ENCODE data around the gene ITPR1.

ITPR1 gene

DNA sequence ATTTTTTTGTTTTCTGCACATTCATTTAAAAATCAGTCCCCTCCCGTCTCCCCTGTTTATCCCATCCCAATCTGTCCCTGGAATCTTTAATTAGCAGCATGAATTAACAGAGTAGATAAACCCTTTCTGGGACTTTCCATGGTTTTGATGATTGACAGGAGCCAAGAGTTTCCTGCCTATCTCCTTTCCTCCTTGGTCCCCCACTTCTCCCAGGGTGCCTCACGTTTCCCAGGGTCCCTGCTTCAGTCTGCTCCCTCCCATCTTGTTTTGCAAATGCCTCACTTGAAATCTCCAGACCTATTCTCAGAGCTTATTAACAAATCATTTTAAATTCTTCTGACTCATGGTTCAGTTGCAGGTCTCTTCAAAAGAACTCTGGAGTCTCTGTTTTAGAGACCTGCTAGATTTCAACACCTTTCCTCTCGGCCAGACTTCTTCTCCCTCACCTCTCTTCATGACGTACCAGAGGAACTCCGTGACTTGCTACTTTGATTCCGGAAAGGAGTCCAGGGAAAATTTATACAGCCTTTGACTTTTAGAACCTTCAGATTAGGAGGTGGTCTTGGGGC is 238.5 kb downstream of the ITPR1 start:
- no peak overlapping the region for H3K4me3 ChIP-seq (ENCODE audit: low read depth, low read length)
- no peak for DNase-seq (ENCODE audit: low read depth, low spot score)
- in situ Hi-C loops (cut with HindIII; ENCODE audit: low sequenced_read_pairs): no loop called here
- TF ChIP-seq, protein P1, sequence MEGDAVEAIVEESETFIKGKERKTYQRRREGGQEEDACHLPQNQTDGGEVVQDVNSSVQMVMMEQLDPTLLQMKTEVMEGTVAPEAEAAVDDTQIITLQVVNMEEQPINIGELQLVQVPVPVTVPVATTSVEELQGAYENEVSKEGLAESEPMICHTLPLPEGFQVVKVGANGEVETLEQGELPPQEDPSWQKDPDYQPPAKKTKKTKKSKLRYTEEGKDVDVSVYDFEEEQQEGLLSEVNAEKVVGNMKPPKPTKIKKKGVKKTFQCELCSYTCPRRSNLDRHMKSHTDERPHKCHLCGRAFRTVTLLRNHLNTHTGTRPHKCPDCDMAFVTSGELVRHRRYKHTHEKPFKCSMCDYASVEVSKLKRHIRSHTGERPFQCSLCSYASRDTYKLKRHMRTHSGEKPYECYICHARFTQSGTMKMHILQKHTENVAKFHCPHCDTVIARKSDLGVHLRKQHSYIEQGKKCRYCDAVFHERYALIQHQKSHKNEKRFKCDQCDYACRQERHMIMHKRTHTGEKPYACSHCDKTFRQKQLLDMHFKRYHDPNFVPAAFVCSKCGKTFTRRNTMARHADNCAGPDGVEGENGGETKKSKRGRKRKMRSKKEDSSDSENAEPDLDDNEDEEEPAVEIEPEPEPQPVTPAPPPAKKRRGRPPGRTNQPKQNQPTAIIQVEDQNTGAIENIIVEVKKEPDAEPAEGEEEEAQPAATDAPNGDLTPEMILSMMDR (IDR thresholded peaks at IDR 0.05; ENCODE audit: low read depth, low read length): no peak

DNA sequence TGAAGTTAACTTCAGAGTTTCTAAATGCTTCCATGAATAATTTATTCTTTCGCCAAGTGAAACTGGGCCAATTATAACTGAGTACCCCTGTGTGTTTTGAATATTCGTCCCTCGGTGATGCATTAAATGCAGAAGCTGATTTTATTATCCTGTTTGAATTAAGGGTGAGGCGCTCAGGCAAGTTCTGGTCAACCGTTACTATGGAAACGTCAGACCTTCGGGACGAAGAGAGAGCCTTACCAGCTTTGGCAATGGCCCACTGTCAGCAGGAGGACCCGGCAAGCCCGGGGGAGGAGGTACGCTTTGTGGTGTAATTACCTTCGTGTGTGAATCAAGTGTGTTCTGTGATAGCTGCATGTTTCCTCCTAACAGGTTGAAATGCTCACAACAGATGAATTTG is 239.8 kb downstream of the ITPR1 start:
- H3K4me3 ChIP-seq (ENCODE audit: low read depth, low read length): no peak overlapping the region
- TF ChIP-seq, protein P1 (IDR thresholded peaks at IDR 0.05; ENCODE audit: low read depth, low read length): no peak
- DNase-seq (ENCODE audit: low read depth, low spot score): no peak
- in situ Hi-C loops (cut with HindIII; ENCODE audit: low sequenced_read_pairs): no loop called here

DNA sequence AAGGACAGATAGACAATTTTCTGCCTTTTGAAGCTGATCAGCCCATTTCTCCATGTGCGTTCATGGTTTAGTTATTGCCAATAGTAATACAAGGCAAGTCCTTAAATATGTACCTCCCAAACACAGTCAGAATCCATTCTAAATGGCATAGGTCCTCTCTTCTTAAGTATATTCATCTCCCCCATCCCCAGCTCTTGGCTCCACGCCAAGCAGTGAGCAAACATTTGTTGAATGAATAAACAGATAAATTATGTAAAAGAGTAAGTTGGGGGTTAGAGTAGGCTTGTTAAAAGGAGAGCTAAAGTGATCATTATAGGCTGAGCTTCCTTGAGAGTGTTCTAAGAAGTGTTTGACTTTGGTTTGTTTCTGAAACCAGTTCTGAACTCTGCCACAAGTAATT is 241.3 kb downstream of the ITPR1 start:
- in situ Hi-C loops (cut with HindIII; ENCODE audit: low sequenced_read_pairs): no loop called here
- H3K4me3 ChIP-seq (ENCODE audit: low read depth, low read length): no peak overlapping the region
- TF ChIP-seq, protein P1 (IDR thresholded peaks at IDR 0.05; ENCODE audit: low read depth, low read length): no peak
- DNase-seq (ENCODE audit: low read depth, low spot score): no peak

DNA sequence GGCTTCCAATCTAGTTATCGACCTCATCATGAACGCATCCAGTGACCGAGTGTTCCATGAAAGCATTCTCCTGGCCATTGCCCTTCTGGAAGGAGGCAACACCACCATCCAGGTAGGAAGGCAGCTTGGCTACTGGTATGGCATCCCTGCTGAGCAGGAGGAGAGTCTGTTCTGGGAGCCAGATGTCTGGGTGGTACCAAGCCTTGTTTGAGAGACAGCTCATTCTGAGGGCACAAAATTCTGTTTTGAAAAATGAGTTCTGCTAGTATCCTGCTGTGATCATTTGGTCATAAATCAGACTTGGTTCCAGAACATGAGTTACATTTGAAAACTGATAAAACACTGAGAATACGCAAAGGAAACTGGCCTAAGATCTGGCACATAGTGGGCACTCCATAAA is 242.1 kb downstream of the ITPR1 start:
- in situ Hi-C loops (cut with HindIII; ENCODE audit: low sequenced_read_pairs): no loop called here
- no peak for DNase-seq (ENCODE audit: low read depth, low spot score)
- no peak overlapping the region for H3K4me3 ChIP-seq (ENCODE audit: low read depth, low read length)
- TF ChIP-seq, protein P1 (IDR thresholded peaks at IDR 0.05; ENCODE audit: low read depth, low read length): no peak

DNA sequence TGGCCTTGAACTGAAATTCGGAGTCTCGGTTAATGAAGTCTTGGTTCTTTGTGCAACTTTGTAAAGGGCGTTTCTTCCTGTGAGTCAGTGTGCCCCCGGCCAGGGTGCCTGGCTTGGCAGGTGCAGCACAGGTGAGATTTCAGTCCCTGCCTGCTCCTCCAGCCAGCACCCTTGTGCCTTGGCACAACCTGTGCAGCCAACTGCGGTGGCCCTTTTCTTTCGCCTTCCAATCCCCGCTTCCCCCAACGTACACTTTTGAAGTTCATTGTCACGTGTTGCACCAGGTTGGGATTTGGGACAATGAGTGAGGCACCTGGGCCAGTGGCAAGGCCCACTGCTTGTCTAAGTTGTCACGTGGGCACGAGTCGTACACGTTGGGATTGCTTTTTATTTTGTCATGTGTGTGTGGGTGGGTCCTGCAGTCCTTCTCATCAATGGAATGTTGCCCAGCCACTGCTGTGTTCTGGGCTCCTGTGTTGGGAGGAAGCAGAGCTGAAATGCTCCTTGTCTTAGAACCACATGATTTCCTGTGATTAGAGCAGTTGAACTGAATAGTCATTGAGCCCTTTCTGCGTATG is 243.2 kb downstream of the ITPR1 start:
- in situ Hi-C loops (cut with HindIII; ENCODE audit: low sequenced_read_pairs): no loop called here
- no peak overlapping the region for H3K4me3 ChIP-seq (ENCODE audit: low read depth, low read length)
- DNase-seq (ENCODE audit: low read depth, low spot score): no peak
- TF ChIP-seq, protein P1 (IDR thresholded peaks at IDR 0.05; ENCODE audit: low read depth, low read length): no peak

DNA sequence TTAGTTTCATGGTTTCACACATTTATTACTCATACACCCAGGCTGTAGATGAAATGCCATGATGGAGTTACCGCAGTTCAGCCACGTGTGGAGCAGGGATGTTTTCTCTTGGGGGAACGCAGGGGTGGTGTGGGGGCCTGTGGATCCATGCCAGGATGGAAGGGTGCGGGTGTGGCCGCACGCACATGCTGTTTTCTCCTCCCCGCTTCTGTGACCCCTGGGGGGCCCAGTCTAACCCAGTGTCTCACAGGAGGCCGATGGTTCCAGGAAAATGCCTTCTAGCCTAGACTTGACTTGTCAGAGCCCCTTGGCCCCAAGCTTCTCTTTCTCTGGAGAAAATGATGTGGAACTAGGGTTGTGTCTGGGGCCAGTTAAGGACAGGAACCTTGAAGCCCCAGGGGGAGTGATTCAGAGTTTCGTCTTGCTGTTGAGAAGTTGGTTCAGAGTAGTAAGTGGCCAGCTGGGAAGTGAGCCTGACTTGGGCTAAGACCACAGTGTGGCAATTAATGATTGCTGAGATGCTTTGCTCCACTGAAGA is 245.7 kb downstream of the ITPR1 start:
- TF ChIP-seq, protein P1 (IDR thresholded peaks at IDR 0.05; ENCODE audit: low read depth, low read length): no peak
- DNase-seq (ENCODE audit: low read depth, low spot score): no peak
- in situ Hi-C loops (cut with HindIII; ENCODE audit: low sequenced_read_pairs): no loop called here
- no peak overlapping the region for H3K4me3 ChIP-seq (ENCODE audit: low read depth, low read length)
